GM23338 (cell line): ENCODE results near the gene SLC15A4. TPM values are rescaled to one million over a fixed set of nuclear protein-coding genes. Genes with fewer than 3 reads are reported as not detected.

ENCODE experiments used
- ATAC-seq: fragments of 200-7000 bp; cut with Tn5 transposase; 3 replicates; pipeline ENCODE4 v1.9.1; 2020
- DNase-seq: peaks from one replicate; pipeline ENCODE4 v3.0.0-alpha.2; 2015; ENCODE audit warnings: low spot score
- H2AFZ ChIP-seq: fragments of 200-600 bp; sonication (generic); 2 replicates; pipeline ENCODE4 v1.8.0; 2016; ENCODE audit warnings: antibody characterized with exemption, mild to moderate bottlenecking, moderate library complexity
- H3F3A ChIP-seq: fragments of 200-600 bp; sonication (generic); replicated peaks from 2 replicates; pipeline ENCODE4 v1.8.0; 2017; ENCODE audit warnings: antibody characterized with exemption, mixed run types, low read depth
- H3K27ac ChIP-seq: fragments of 200-600 bp; sonication (generic); 2 replicates; pipeline ENCODE4 v1.6.1; 2016; ENCODE audit warnings: low read depth
- H3K27me3 ChIP-seq: fragments of 200-600 bp; sonication (generic); 2 replicates; pipeline ENCODE4 v1.8.0; 2016; ENCODE audit warnings: mild to moderate bottlenecking, mixed run types, moderate library complexity; ENCODE audit not compliant: insufficient read depth
- H3K36me3 ChIP-seq: fragments of 200-600 bp; sonication (generic); 2 replicates; pipeline ENCODE4 v1.8.0; 2016; ENCODE audit warnings: mild to moderate bottlenecking; ENCODE audit not compliant: insufficient read depth
- H3K4me1 ChIP-seq: fragments of 200-600 bp; sonication (generic); 2 replicates; pipeline ENCODE4 v1.8.0; 2016; ENCODE audit warnings: mild to moderate bottlenecking, moderate library complexity; ENCODE audit not compliant: insufficient read depth
- H3K4me2 ChIP-seq: fragments of 200-600 bp; sonication (generic); 2 replicates; pipeline ENCODE4 v1.7.1; 2017; ENCODE audit warnings: mixed run types
- H3K4me3 ChIP-seq: fragments of 200-600 bp; sonication (generic); 2 replicates; pipeline ENCODE4 v1.6.1; 2016; ENCODE audit warnings: mixed run types
- H3K79me2 ChIP-seq: fragments of 200-600 bp; sonication (generic); replicated peaks from 2 replicates; pipeline ENCODE4 v1.8.0; 2017; ENCODE audit warnings: mild to moderate bottlenecking; ENCODE audit not compliant: insufficient read depth
- H3K9me2 ChIP-seq: fragments of 200-600 bp; sonication (generic); 2 replicates; pipeline ENCODE4 v1.8.0; 2017; ENCODE audit not compliant: insufficient read depth
- H4K20me1 ChIP-seq: fragments of 200-600 bp; sonication (generic); replicated peaks from 2 replicates; pipeline ENCODE4 v1.8.0; 2017; ENCODE audit warnings: mild to moderate bottlenecking; ENCODE audit not compliant: insufficient read depth
- H3K27ac Mint-ChIP-seq: 2 replicates; pipeline ENCODE4 v1.8.0; 2020; ENCODE audit warnings: inconsistent platforms, mild to moderate bottlenecking, moderate library complexity, mixed read lengths
- H3K27me3 Mint-ChIP-seq: 3 replicates; pipeline ENCODE4 v1.8.0; 2022; ENCODE audit warnings: low read depth, mild to moderate bottlenecking, moderate library complexity, mixed read lengths, inconsistent platforms; ENCODE audit not compliant: insufficient read depth, poor library complexity
- H3K36me3 Mint-ChIP-seq: 3 replicates; pipeline ENCODE4 v1.8.0; 2021; ENCODE audit warnings: low read depth, mild to moderate bottlenecking, inconsistent platforms, moderate library complexity, mixed read lengths
- H3K4me1 Mint-ChIP-seq: 3 replicates; pipeline ENCODE4 v1.8.0; 2020; ENCODE audit warnings: mild to moderate bottlenecking, inconsistent platforms, mixed read lengths
- H3K4me3 Mint-ChIP-seq: 3 replicates; pipeline ENCODE4 v1.8.0; 2021; ENCODE audit warnings: moderate library complexity, mild to moderate bottlenecking, inconsistent platforms, mixed read lengths
- H3K9me3 Mint-ChIP-seq: 3 replicates; pipeline ENCODE4 v1.8.0; 2020; ENCODE audit warnings: moderate library complexity, mild to moderate bottlenecking, inconsistent platforms, mixed read lengths
- EZH2 ChIP-seq: fragments of 200-600 bp; sonication (generic); IDR thresholded peaks from one replicate; pipeline ENCODE4 v1.8.0; 2017; ENCODE audit warnings: antibody characterized with exemption, mild to moderate bottlenecking, low read depth; ENCODE audit not compliant: unreplicated experiment
- NANOG ChIP-seq: IDR thresholded peaks from 2 replicates; pipeline ENCODE4 v1.6.1; 2016; ENCODE audit warnings: antibody characterized with exemption, borderline replicate concordance
- POLR2AphosphoS5 ChIP-seq: IDR thresholded peaks from 2 replicates; pipeline ENCODE4 v1.6.1; 2016; ENCODE audit warnings: antibody characterized with exemption, low read depth
- STAT1 ChIP-seq: IDR thresholded peaks from one replicate; pipeline ENCODE4 v1.6.1; 2016; ENCODE audit warnings: antibody characterized with exemption; ENCODE audit not compliant: unreplicated experiment
- ZNF114 ChIP-seq: fragments of 250-450 bp; sonication (Bioruptor Pico); IDR thresholded peaks from 2 replicates; pipeline ENCODE4 v1.5.0; 2020; ENCODE audit warnings: mild to moderate bottlenecking, moderate library complexity
- polyA plus RNA-seq: library from polyadenylated mRNA; unstranded; fragments of >200 nt; fragmentation: Nextera tagmentation; extraction: Ambion mirVana; gene quantifications from 2 replicates; pipeline ENCODE4 v1.2.1, GENCODE V29; 2016
- total RNA-seq: library from RNA; depleted of rRNA; stranded (reverse); fragments of >200 nt; shearing (Covaris generic); gene quantifications from 2 replicates; pipeline ENCODE4 v1.2.3, GENCODE V29; 2014
- TF ChIP-seq, protein P1 (sequence below): fragments of 250-450 bp; sonication (Bioruptor Pico); IDR thresholded peaks from 2 replicates; pipeline ENCODE4 v1.5.0; 2020; ENCODE audit warnings: mild to moderate bottlenecking, moderate library complexity
- TF ChIP-seq, protein P2 (sequence below): IDR thresholded peaks from 2 replicates; pipeline ENCODE4 v1.6.1; 2016; ENCODE audit warnings: antibody characterized with exemption

SLC15A4 gene
- total and polyA plus RNA-seq, 2 experiments from 2014 or later, result 7.7 to 30.3 TPM

DNA sequence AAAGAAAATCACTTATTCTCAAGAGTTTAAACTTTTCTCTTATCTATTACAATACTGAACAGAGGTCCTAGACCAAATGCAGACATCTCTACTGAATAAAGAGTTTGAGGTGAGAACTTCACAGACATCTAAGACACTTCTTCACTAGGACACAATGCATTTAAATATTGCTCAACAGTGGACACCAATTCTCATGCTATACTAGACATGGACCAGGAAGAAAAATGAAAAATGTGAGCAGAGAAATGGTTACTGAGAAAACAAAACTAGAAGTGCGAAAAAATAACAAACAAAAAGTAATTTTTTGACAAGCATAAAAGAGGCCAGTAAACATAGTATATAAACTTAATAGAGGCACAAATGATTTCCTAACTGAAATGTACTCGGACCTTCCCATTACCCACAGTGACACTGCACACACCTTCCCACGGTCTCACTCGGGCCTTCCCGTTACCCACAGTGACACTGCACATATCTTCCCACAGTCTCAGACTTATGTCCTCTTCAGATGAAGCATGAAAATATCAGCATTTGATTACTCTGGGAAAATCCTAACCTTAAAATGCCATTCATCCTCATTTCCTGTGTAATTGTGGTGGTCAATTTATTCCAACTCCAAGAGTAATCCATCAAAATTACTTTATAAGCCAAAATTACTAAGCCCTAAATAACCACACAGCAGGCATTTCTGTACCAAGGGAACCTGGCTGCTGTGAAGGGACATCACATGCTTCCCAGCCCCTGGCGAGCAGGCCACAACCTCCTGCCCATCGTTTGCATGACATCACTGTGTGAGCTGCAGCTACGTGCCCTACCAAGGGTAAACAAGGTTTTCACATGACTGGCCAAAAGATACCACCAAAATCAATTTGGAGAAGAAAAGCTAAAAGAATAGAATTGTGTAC is 6.4 kb downstream of the SLC15A4 start:
- H3K9me2 ChIP-seq, result no peaks in the 10 kb centered on the region
- Mint-ChIP-seq H3K9me3 (peaks cover 86% of the 10 kb centered on the region), H3K36me3 (peaks cover 46% of the 10 kb centered on the region), H3K27me3 (peaks cover 1% of the 10 kb centered on the region), H3K4me3 (no peak overlapping the region), H3K4me1 (peaks cover 30% of the 10 kb centered on the region), H3K27ac (no peak overlapping the region)
- peaks cover 5% of the 10 kb centered on the region; the same call in 1 of the 2 replicates for H3K4me1 ChIP-seq
- H4K20me1 ChIP-seq, result peaks cover 25% of the 10 kb centered on the region
- H3K27me3 ChIP-seq, result no peaks in the 10 kb centered on the region
- TF ChIP-seq EZH2 (no peak), STAT1 (no peak)
- TF ChIP-seq, protein P1, sequence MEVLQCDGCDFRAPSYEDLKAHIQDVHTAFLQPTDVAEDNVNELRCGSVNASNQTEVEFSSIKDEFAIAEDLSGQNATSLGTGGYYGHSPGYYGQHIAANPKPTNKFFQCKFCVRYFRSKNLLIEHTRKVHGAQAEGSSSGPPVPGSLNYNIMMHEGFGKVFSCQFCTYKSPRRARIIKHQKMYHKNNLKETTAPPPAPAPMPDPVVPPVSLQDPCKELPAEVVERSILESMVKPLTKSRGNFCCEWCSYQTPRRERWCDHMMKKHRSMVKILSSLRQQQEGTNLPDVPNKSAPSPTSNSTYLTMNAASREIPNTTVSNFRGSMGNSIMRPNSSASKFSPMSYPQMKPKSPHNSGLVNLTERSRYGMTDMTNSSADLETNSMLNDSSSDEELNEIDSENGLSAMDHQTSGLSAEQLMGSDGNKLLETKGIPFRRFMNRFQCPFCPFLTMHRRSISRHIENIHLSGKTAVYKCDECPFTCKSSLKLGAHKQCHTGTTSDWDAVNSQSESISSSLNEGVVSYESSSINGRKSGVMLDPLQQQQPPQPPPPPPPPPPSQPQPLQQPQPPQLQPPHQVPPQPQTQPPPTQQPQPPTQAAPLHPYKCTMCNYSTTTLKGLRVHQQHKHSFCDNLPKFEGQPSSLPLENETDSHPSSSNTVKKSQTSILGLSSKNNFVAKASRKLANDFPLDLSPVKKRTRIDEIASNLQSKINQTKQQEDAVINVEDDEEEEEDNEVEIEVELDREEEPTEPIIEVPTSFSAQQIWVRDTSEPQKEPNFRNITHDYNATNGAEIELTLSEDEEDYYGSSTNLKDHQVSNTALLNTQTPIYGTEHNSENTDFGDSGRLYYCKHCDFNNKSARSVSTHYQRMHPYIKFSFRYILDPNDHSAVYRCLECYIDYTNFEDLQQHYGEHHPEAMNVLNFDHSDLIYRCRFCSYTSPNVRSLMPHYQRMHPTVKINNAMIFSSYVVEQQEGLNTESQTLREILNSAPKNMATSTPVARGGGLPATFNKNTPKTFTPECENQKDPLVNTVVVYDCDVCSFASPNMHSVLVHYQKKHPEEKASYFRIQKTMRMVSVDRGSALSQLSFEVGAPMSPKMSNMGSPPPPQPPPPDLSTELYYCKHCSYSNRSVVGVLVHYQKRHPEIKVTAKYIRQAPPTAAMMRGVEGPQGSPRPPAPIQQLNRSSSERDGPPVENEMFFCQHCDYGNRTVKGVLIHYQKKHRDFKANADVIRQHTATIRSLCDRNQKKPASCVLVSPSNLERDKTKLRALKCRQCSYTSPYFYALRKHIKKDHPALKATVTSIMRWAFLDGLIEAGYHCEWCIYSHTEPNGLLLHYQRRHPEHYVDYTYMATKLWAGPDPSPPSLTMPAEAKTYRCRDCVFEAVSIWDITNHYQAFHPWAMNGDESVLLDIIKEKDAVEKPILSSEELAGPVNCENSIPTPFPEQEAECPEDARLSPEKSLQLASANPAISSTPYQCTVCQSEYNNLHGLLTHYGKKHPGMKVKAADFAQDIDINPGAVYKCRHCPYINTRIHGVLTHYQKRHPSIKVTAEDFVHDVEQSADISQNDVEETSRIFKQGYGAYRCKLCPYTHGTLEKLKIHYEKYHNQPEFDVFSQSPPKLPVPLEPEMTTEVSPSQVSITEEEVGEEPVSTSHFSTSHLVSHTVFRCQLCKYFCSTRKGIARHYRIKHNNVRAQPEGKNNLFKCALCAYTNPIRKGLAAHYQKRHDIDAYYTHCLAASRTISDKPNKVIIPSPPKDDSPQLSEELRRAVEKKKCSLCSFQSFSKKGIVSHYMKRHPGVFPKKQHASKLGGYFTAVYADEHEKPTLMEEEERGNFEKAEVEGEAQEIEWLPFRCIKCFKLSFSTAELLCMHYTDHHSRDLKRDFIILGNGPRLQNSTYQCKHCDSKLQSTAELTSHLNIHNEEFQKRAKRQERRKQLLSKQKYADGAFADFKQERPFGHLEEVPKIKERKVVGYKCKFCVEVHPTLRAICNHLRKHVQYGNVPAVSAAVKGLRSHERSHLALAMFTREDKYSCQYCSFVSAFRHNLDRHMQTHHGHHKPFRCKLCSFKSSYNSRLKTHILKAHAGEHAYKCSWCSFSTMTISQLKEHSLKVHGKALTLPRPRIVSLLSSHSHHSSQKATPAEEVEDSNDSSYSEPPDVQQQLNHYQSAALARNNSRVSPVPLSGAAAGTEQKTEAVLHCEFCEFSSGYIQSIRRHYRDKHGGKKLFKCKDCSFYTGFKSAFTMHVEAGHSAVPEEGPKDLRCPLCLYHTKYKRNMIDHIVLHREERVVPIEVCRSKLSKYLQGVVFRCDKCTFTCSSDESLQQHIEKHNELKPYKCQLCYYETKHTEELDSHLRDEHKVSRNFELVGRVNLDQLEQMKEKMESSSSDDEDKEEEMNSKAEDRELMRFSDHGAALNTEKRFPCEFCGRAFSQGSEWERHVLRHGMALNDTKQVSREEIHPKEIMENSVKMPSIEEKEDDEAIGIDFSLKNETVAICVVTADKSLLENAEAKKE, result no peak
- DNase-seq (no peak), ATAC-seq (no peak; the same call in 2 of the 3 replicates)
- H3K27ac ChIP-seq, result no peak overlapping the region
- H2AFZ ChIP-seq, result no peak overlapping the region
- no peaks in the 10 kb centered on the region for H3K36me3 ChIP-seq
- H3F3A ChIP-seq, result no peaks in the 10 kb centered on the region
- no peak overlapping the region for H3K4me2 ChIP-seq
- no peak overlapping the region for H3K4me3 ChIP-seq
- H3K79me2 ChIP-seq, result peaks cover 97% of the 10 kb centered on the region

DNA sequence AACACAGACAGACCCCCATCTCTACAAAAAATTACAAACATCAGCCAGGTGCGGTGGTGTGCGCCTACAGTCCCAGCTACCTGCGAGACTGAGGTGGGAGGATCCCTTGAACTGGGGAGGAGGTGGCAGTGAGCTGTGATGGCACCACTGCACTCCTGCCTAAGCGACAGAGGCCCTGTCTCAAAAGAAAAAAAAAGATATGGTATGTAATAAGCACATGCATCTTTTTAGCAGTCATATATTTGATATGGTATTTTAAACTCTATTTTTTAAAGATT is 7.2 kb downstream of the SLC15A4 start:
- Histone ChIP-seq H3K4me2 (no peak overlapping the region), H2AFZ (no peak overlapping the region), H3F3A (no peaks in the 10 kb centered on the region), H4K20me1 (peaks cover 29% of the 10 kb centered on the region), H3K4me3 (no peak overlapping the region), H3K9me2 (no peaks in the 10 kb centered on the region), H3K79me2 (peaks cover 96% of the 10 kb centered on the region), H3K27ac (no peak overlapping the region), H3K27me3 (no peaks in the 10 kb centered on the region), H3K36me3 (no peaks in the 10 kb centered on the region), H3K4me1 (peaks cover 5% of the 10 kb centered on the region; the same call in 1 of the 2 replicates)
- DNase-seq (no peak), ATAC-seq (no peak)
- H3K4me1 Mint-ChIP-seq, result peaks cover 28% of the 10 kb centered on the region
- peaks cover 43% of the 10 kb centered on the region for H3K36me3 Mint-ChIP-seq
- no peak overlapping the region for H3K4me3 Mint-ChIP-seq
- peaks cover 1% of the 10 kb centered on the region for H3K27me3 Mint-ChIP-seq
- peaks cover 84% of the 10 kb centered on the region for H3K9me3 Mint-ChIP-seq
- H3K27ac Mint-ChIP-seq, result no peak overlapping the region
- TF ChIP-seq NANOG (no peak), ZNF114 (no peak), EZH2 (no peak), POLR2AphosphoS5 (no peak)
- TF ChIP-seq, protein P2, sequence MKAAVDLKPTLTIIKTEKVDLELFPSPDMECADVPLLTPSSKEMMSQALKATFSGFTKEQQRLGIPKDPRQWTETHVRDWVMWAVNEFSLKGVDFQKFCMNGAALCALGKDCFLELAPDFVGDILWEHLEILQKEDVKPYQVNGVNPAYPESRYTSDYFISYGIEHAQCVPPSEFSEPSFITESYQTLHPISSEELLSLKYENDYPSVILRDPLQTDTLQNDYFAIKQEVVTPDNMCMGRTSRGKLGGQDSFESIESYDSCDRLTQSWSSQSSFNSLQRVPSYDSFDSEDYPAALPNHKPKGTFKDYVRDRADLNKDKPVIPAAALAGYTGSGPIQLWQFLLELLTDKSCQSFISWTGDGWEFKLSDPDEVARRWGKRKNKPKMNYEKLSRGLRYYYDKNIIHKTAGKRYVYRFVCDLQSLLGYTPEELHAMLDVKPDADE, result no peak
